GM20431 (cell line): ENCODE measurements around the gene SYCE3.
"Not testable (repeated sequence)": the region's sequence is repeated elsewhere in the genome, so short reads cannot be mapped to it uniquely, and the experiment has no call there.

ENCODE experiments used
- in situ Hi-C: fragments of 300-500 bp; cut with MseI, MboI; formaldehyde crosslinking; loops from one replicate; pipeline ENCODE4 v1.15.0; 2020; ENCODE audit warnings: low sequenced_read_pairs; ENCODE audit not compliant: unreplicated experiment

SYCE3 gene

DNA sequence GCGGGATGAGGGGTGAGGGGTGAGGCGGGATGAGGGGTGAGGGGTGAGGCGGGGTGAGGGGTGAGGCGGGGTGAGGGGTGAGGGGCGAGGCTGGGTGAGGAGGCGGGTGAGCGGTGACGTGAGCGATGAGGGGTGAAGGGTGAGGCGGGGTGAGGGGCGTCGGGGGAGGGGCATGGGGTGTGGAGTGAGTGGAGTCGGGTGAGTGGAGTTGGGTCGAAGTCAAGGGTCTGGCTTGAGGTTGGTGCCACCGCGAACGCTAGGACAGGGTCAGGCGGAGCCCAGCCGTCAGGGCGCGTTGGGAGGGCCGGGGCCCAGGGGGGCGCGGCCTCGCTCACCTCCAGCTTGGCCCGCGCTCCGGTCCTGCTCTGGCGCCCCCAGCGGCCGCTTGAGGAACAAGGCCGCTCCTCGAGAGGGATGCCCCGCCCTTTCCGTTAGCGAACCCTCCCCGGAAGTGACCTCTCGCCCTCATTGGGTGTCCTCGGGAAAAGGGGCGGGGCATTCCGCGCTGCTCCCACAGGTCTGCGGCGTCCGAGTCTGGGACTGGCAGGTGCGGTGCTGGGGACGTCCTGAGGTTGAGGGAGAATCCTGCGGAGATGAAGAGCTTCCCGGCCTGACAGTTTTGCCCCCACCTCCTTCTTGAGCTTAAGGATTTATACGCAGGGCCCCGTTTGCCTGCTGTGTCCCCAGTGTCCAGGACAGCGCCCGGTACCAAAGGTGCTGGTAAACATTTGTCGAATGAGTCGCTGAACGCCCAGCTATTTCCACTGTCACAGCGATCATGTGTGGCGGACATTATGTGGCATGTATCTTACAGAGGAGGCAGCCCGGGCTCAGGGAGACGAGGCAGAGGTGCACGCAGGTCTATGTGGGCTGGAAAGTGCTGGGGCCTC is at the start of gene SYCE3:
Gene SYCE3, minus strand, starts transcription at position 397 of the 890 bp plus-strand sequence. CDS start 6,514 bp downstream, outside the sequence.
- in situ Hi-C loops = no loop called here

DNA sequence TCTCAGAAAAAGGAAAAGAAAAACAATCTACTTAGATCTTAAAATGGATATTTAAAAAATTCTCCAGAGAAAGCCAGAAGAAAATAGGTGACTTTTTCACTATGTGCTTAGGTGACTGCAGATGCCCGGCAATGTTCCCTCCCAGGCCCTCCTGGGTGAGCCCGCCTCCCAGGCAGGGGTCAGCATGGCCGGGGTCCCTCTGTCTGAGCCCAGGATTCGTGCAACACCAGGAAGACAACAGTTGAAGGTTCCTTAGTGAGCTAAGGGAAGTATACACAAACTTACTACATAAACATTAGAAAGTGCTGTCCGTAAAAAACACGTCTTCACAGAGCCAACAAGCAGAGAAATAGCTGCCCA is 49.4 kb upstream of the SYCE3 start:
- in situ Hi-C loops = no loop called here

DNA sequence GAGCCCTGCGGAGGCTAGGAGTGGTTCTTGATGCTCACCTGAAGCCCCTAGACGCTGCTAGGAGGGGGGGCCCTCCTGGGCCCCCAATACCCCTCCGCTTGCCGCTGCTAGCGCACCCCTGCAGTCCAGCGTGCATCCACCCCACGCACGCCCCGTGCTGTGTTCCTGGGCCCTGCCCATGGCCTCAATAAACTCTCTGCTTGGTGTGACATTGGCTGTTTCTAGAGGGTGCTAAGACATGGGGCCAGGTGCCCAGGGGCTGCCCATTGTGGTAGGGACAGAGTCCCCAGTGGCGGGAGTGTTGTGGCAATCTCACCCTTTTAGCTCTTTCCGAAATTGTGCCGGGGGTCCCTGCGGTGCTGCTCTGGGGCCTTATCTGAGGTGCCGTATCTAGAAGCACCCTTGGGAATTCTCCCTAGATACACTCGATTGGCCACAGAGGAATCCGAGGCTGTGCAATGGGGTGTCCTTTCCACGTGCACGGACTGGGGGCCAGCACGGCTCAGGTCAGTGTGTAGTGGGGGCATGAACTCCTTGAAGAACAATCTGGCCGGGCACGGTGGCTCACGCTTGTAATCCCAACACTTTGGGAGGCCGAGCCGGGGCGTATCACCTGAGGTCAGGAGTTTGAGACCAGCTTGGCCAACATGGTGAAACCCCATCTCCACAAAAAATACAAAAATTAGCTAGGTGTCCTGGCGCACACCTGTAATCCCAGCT is 48.8 kb upstream of the SYCE3 start:
- in situ Hi-C loops = no loop called here

GRCh38 chr22:50610581-50610980 is 47.9 kb upstream of the SYCE3 start:
- in situ Hi-C loops = no loop called here

- in situ Hi-C loops = no loop called here
These were observed 47.3 kb upstream of the SYCE3 start for GRCh38 chr22:50610041-50610451.

DNA sequence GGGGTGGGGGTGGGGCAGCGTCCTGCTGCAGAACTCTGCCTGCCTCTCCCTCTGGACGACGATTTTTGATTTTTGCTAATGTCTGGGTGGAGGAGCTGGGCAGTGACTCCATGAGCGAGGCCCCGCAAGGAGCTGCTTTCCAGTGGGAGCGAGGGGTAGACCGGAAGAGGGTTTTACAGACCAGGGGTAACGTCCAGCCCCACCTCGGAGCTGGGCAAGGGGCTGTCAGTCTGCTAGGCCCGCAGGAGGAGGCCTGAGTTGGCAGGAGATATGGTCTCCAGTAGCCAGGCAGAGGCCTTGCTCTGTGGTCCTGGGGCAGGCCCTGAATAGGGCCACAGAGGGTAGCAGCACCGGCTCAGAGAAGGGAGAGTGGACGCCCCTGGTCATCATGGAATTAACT is 46.9 kb upstream of the SYCE3 start:
- in situ Hi-C loops = no loop called here

GRCh38 chr22:50608996-50609395 is 46.3 kb upstream of the SYCE3 start:
- in situ Hi-C loops = no loop called here

DNA sequence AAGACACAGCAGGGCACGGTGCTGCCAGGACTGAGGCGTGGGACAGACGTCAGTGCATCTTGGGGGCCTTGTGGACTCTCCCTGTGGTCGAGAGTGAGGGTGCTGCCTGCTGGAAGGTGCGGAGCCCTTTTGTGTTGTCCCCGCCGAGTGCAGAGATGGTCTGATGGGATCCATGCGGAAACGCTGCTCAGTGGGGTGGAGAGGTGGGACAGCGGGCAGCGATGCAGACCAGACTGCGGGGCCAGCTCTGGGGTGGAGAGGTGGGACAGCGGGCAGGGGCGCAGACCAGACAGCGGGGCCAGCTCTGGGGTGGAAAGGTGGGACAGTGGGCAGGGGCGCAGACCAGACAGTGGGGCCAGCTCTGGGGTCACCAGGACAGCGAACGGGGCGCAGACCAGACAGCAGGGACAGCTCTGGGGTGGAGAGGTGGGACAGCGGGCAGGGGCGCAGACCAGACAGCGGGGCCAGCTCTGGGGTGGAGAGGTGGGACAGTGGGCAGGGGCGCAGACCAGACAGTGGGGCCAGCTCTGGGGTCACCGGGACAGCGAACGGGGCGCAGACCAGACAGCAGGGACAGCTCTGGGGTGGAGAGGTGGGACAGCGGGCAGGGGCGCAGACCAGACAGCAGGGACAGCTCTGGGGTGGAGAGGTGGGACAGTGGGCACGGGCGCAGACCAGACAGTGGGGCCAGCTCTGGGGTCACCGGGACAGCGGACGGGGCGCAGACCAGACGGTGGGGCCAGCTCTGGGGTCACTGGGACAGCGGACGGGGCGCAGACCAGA is 45.5 kb upstream of the SYCE3 start:
- in situ Hi-C loops = not testable (repeated sequence)

DNA sequence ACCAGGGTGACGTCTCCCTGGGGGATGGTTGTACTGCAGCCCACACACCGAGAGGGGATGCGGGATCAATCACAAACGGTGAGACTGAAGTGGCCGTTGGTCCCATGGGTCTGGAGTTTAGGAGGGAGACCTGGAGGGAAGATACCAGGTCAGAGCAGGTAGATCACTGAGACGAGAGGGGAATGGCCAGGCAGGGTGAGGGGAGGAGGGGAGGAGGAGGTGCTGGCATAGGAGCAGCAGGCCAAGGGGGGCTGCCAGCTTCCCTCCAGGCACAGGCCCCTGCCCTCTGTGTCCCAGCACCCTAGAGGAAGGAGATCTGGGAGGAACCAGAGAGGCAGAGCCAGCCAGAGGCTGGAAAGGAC is 44.9 kb upstream of the SYCE3 start:
- in situ Hi-C loops = no loop called here

GRCh38 chr22:50606946-50607658 is 44.4 kb upstream of the SYCE3 start:
- in situ Hi-C loops = no loop called here

- in situ Hi-C loops = no loop called here
These were observed 43.6 kb upstream of the SYCE3 start for GRCh38 chr22:50606165-50606945.

- in situ Hi-C loops = no loop called here
These were observed 42.9 kb upstream of the SYCE3 start for GRCh38 chr22:50605613-50606074.

DNA sequence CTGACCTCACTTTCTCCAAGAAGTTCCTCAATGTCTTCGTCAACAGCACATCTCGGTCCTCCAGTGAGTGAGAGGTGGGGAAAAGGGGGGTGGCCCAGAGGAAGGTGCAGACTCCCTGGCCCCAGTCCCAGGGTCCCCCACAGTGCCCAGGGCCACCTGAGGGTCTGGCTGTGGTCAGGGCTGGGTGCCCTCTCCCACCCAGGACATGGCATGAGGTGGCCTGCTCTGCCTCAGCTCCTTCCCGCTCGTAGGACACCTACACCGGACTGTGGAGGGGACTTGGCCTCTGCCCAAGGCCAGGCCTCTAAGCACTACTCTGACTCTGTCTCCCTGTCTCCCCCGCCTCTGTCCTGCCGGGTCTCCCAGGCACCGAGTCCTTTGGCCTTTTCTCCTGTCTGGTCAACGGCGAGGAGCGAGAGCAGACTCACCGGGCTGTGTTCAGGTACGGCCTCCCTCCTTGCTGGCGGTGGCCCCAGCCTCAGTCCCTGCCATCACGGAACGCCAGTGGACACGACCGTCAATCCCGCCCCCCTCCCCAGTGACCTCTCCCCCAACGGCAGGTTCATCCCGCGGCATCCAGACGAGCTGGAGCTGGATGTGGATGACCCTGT is 42.4 kb upstream of the SYCE3 start:
- in situ Hi-C loops = no loop called here

GRCh38 chr22:50604256-50605001 is 41.7 kb upstream of the SYCE3 start:
- in situ Hi-C loops = no loop called here

DNA sequence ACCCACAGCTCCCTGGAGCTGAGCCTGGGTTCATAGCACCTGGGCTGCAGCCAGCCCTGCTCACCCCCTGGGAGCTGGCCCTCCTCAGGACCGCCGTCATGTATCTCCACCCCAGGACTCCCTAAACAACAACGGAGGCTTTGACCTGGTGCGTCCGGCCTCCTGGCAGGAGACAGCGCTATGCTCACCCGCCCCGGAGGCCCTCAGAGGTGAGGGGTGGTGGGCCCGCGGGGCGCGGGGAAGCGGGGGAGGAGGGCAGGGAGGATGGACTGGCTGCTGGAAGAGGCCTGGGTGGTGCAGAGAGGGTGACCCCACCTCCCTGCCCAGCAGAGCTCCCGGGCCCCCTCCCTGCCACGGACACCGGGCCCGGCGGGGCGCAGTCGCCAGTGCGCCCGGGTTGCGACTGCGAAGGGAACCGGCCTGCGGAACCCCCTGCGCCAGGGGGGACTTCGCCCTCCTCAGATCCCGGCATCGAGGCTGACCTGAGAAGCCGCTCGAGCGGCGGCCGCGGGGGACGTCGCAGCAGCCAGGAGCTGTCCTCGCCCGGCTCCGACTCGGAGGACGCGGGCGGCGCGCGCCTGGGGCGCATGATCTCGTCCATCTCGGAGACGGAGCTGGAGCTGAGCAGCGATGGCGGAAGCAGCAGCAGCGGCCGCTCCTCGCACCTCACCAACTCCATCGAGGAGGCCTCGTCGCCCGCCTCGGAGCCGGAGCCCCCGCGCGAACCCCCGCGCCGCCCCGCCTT is 41.0 kb upstream of the SYCE3 start:
- in situ Hi-C loops = no loop called here

DNA sequence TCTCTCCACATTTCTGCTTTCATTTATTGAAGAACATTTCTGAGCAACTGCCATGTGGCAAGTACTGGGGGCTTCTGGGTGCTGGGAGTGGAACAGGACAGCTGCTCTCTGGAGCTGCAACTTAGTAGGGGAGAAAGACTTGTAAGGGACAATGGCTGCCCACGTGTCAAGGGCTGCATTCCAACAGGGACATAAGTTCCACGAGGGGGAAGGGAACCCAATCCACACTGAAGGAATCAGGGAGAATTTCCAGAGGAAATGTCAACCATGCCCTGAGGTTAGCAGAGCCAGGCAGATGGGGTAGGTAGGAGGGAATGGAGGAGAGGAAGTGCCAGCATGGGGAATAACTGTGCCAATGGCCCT is 39.6 kb upstream of the SYCE3 start:
- in situ Hi-C loops = no loop called here

GRCh38 chr22:50601669-50602337 is 39.1 kb upstream of the SYCE3 start:
- in situ Hi-C loops = no loop called here
